ENCODE results near the gene SCNN1G.
A peak's percentile ranks its signal among the peaks of the same experiment; 100 is the strongest.

Gene SCNN1G

GRCh38 chr16:23145608-23146007, 36.9 kb upstream of the SCNN1G start:
- no peaks in the 10 kb centered on the region for H3K9me3 ChIP-seq (ENCODE audit: control insufficient read depth, low read length)
- no peaks in the 10 kb centered on the region for H3K27me3 ChIP-seq (ENCODE audit: control insufficient read depth, insufficient read depth, low read length)
- H3K9ac ChIP-seq (ENCODE audit: low read length): no peak overlapping the region
- H3K4me1 ChIP-seq (ENCODE audit: control insufficient read depth, insufficient read depth, low read length): peaks cover 13% of the 10 kb centered on the region
- H3K4me3 ChIP-seq (ENCODE audit: low read length): no peak overlapping the region
- no peaks in the 10 kb centered on the region for H3K36me3 ChIP-seq (ENCODE audit: control insufficient read depth, insufficient read depth, low read length)

GRCh38 chr16:23146877-23147601, 35.5 kb upstream of the SCNN1G start:
- Histone ChIP-seq H3K4me1 (ENCODE audit: control insufficient read depth, insufficient read depth, low read length) (peaks cover 13% of the 10 kb centered on the region), H3K9me3 (ENCODE audit: control insufficient read depth, low read length) (no peaks in the 10 kb centered on the region), H3K9ac (ENCODE audit: low read length) (no peak overlapping the region), H3K36me3 (ENCODE audit: control insufficient read depth, insufficient read depth, low read length) (no peaks in the 10 kb centered on the region), H3K27me3 (ENCODE audit: control insufficient read depth, insufficient read depth, low read length) (no peaks in the 10 kb centered on the region), H3K4me3 (ENCODE audit: low read length) (no peak overlapping the region)

GRCh38 chr16:23147666-23148065, 34.9 kb upstream of the SCNN1G start:
- Histone ChIP-seq H3K27me3 (ENCODE audit: control insufficient read depth, insufficient read depth, low read length) (no peaks in the 10 kb centered on the region), H3K4me1 (ENCODE audit: control insufficient read depth, insufficient read depth, low read length) (peaks cover 13% of the 10 kb centered on the region), H3K36me3 (ENCODE audit: control insufficient read depth, insufficient read depth, low read length) (no peaks in the 10 kb centered on the region), H3K4me3 (ENCODE audit: low read length) (no peak overlapping the region), H3K9me3 (ENCODE audit: control insufficient read depth, low read length) (no peaks in the 10 kb centered on the region), H3K9ac (ENCODE audit: low read length) (no peak overlapping the region)

GRCh38 chr16:23148166-23148512, 34.4 kb upstream of the SCNN1G start:
- Histone ChIP-seq H3K27me3 (ENCODE audit: control insufficient read depth, insufficient read depth, low read length) (no peaks in the 10 kb centered on the region), H3K36me3 (ENCODE audit: control insufficient read depth, insufficient read depth, low read length) (no peaks in the 10 kb centered on the region), H3K9ac (ENCODE audit: low read length) (peak overlapping the region; percentile 38), H3K4me1 (ENCODE audit: control insufficient read depth, insufficient read depth, low read length) (peaks cover 13% of the 10 kb centered on the region), H3K9me3 (ENCODE audit: control insufficient read depth, low read length) (no peaks in the 10 kb centered on the region), H3K4me3 (ENCODE audit: low read length) (peak overlapping the region; percentile 44)

GRCh38 chr16:23148513-23149266, 33.9 kb upstream of the SCNN1G start:
- H3K9me3 ChIP-seq (ENCODE audit: control insufficient read depth, low read length): no peaks in the 10 kb centered on the region
- H3K36me3 ChIP-seq (ENCODE audit: control insufficient read depth, insufficient read depth, low read length): no peaks in the 10 kb centered on the region
- H3K4me1 ChIP-seq (ENCODE audit: control insufficient read depth, insufficient read depth, low read length): peaks cover 13% of the 10 kb centered on the region
- peak overlapping the region; percentile 38 for H3K9ac ChIP-seq (ENCODE audit: low read length)
- peak overlapping the region; percentile 44 for H3K4me3 ChIP-seq (ENCODE audit: low read length)
- no peaks in the 10 kb centered on the region for H3K27me3 ChIP-seq (ENCODE audit: control insufficient read depth, insufficient read depth, low read length)

- peak within 1 kb of the TSS; percentile 38 for H3K9ac ChIP-seq (ENCODE audit: low read length)
- no peaks in the 10 kb centered on the region for H3K27me3 ChIP-seq (ENCODE audit: control insufficient read depth, insufficient read depth, low read length)
- H3K4me1 ChIP-seq (ENCODE audit: control insufficient read depth, insufficient read depth, low read length): peaks cover 13% of the 10 kb centered on the region
- H3K36me3 ChIP-seq (ENCODE audit: control insufficient read depth, insufficient read depth, low read length): no peaks in the 10 kb centered on the region
- no peaks in the 10 kb centered on the region for H3K9me3 ChIP-seq (ENCODE audit: control insufficient read depth, low read length)
- peak within 1 kb of the TSS; percentile 82 for H3K4me3 ChIP-seq (ENCODE audit: low read length)
Observed at GRCh38 chr16:23149267-23149992, 33.1 kb upstream of the SCNN1G start, which contains the start of gene USP31. TSS of gene USP31 (minus strand) at chr16:23149452. CDS start at chr16:23149270, 182 bp downstream.

- H3K27me3 ChIP-seq (ENCODE audit: control insufficient read depth, insufficient read depth, low read length): no peaks in the 10 kb centered on the region
Observed at GRCh38 chr16:23149993-23150364, 32.6 kb upstream of the SCNN1G start.

GRCh38 chr16:23152386-23153178, 30.0 kb upstream of the SCNN1G start:
- H3K4me3 ChIP-seq (ENCODE audit: low read length): no peak overlapping the region

More at GRCh38 chr16:23149993-23150364, 32.6 kb upstream of the SCNN1G start:
- Histone ChIP-seq H3K9ac (ENCODE audit: low read length) (no peak overlapping the region), H3K36me3 (ENCODE audit: control insufficient read depth, insufficient read depth, low read length) (no peaks in the 10 kb centered on the region), H3K4me1 (ENCODE audit: control insufficient read depth, insufficient read depth, low read length) (peaks cover 13% of the 10 kb centered on the region), H3K9me3 (ENCODE audit: control insufficient read depth, low read length) (no peaks in the 10 kb centered on the region), H3K4me3 (ENCODE audit: low read length) (peak overlapping the region; percentile 82)

GRCh38 chr16:23155445-23156049, 27.0 kb upstream of the SCNN1G start:
- H3K9ac ChIP-seq (ENCODE audit: low read length): no peak overlapping the region
- no peaks in the 10 kb centered on the region for H3K36me3 ChIP-seq (ENCODE audit: control insufficient read depth, insufficient read depth, low read length)
- H3K4me3 ChIP-seq (ENCODE audit: low read length): no peak overlapping the region
- no peaks in the 10 kb centered on the region for H3K27me3 ChIP-seq (ENCODE audit: control insufficient read depth, insufficient read depth, low read length)
- H3K9me3 ChIP-seq (ENCODE audit: control insufficient read depth, low read length): no peaks in the 10 kb centered on the region
- no peaks in the 10 kb centered on the region for H3K4me1 ChIP-seq (ENCODE audit: control insufficient read depth, insufficient read depth, low read length)

More at GRCh38 chr16:23152386-23153178, 30.0 kb upstream of the SCNN1G start:
- Histone ChIP-seq H3K36me3 (ENCODE audit: control insufficient read depth, insufficient read depth, low read length) (no peaks in the 10 kb centered on the region), H3K9me3 (ENCODE audit: control insufficient read depth, low read length) (no peaks in the 10 kb centered on the region), H3K27me3 (ENCODE audit: control insufficient read depth, insufficient read depth, low read length) (no peaks in the 10 kb centered on the region), H3K4me1 (ENCODE audit: control insufficient read depth, insufficient read depth, low read length) (peaks cover 13% of the 10 kb centered on the region), H3K9ac (ENCODE audit: low read length) (no peak overlapping the region)

- no peak overlapping the region for H3K9ac ChIP-seq (ENCODE audit: low read length)
- no peak overlapping the region for H3K4me3 ChIP-seq (ENCODE audit: low read length)
- no peaks in the 10 kb centered on the region for H3K4me1 ChIP-seq (ENCODE audit: control insufficient read depth, insufficient read depth, low read length)
- H3K36me3 ChIP-seq (ENCODE audit: control insufficient read depth, insufficient read depth, low read length): no peaks in the 10 kb centered on the region
- no peaks in the 10 kb centered on the region for H3K27me3 ChIP-seq (ENCODE audit: control insufficient read depth, insufficient read depth, low read length)
- H3K9me3 ChIP-seq (ENCODE audit: control insufficient read depth, low read length): no peaks in the 10 kb centered on the region
Observed at GRCh38 chr16:23156110-23156509, 26.4 kb upstream of the SCNN1G start.

GRCh38 chr16:23156946-23157460, 25.5 kb upstream of the SCNN1G start:
- no peaks in the 10 kb centered on the region for H3K36me3 ChIP-seq (ENCODE audit: control insufficient read depth, insufficient read depth, low read length)
- no peaks in the 10 kb centered on the region for H3K9me3 ChIP-seq (ENCODE audit: control insufficient read depth, low read length)
- no peak overlapping the region for H3K9ac ChIP-seq (ENCODE audit: low read length)
- no peak overlapping the region for H3K4me3 ChIP-seq (ENCODE audit: low read length)
- no peaks in the 10 kb centered on the region for H3K4me1 ChIP-seq (ENCODE audit: control insufficient read depth, insufficient read depth, low read length)
- H3K27me3 ChIP-seq (ENCODE audit: control insufficient read depth, insufficient read depth, low read length): no peaks in the 10 kb centered on the region

All from mucosa of stomach (tissue), 1 donor.